Sigmoid colon (tissue), 7 donors: Measurements from ENCODE around the gene KIAA0513. TPM values are rescaled to one million over a fixed set of nuclear protein-coding genes. Genes with fewer than 3 reads are reported as not detected.
"Not testable (repeated sequence)": the region's sequence is repeated elsewhere in the genome, so short reads cannot be mapped to it uniquely, and the experiment has no call there.

Source experiments
- DNase-seq: peaks from one replicate; pipeline ENCODE4 v3.0.0-alpha.2; 2019
- H3K27ac ChIP-seq, 4 donors: fragments of 200-600 bp; sonication (generic); one replicate each; pipeline ENCODE4 v1.5.1; 2016 to 2019; ENCODE audit warnings: mild to moderate bottlenecking in 1 of 4
- H3K27me3 ChIP-seq, 3 donors: fragments of 200-600 bp; sonication (generic); one replicate each; pipeline ENCODE4 v1.5.1; 2019; ENCODE audit warnings: mild to moderate bottlenecking in 1 of 3
- H3K36me3 ChIP-seq, 4 donors: fragments of 200-600 bp; sonication (generic); one replicate each; pipeline ENCODE4 v1.5.1; 2016 to 2019
- H3K4me1 ChIP-seq, 4 donors: fragments of 200-600 bp; sonication (generic); one replicate each; pipeline ENCODE4 v1.5.1; 2017 to 2019
- H3K4me3 ChIP-seq, 4 donors: fragments of 200-600 bp; sonication (generic); one replicate each; pipeline ENCODE4 v1.5.1; 2017 to 2019; ENCODE audit warnings: mild to moderate bottlenecking in 2 of 4, moderate library complexity in 1 of 4
- H3K9me3 ChIP-seq, 4 donors: fragments of 200-600 bp in 3 of 4; sonication (generic) in 3 of 4; one replicate each; pipeline versions ENCODE4 v1.5.1 to v1.6.1; 2013 to 2019
- EP300 ChIP-seq, 4 donors: sonication (generic); formaldehyde crosslinking; IDR thresholded peaks; one replicate each; pipeline ENCODE4 v1.6.1; 2017; ENCODE audit warnings: antibody characterized with exemption in 4 of 4
- POLR2A ChIP-seq, 2 donors: fragments of 450-650 bp; IDR thresholded peaks; one replicate each; pipeline ENCODE4 v1.6.1; 2016; ENCODE audit warnings: antibody characterized with exemption in 2 of 2, mild to moderate bottlenecking in 2 of 2, moderate library complexity in 2 of 2
- POLR2AphosphoS5 ChIP-seq, 4 donors: sonication (generic); formaldehyde crosslinking; IDR thresholded peaks; one replicate each; pipeline ENCODE4 v1.6.1; 2017; ENCODE audit warnings: antibody characterized with exemption in 4 of 4
- WGBS, 2 donors: extraction: QIAGEN DNeasy Blood & Tissue Kit; methylation state at CpG; one replicate each; pipeline ENCODE4 v1.1.7; 2013; 5-methylcytosine and 5-hydroxymethylcytosine counted together
- intact Hi-C: fragments of 100-400 bp; cut with DNase I; formaldehyde crosslinking; loops from one replicate; pipeline ENCODE4 v1.15.1; 2023
- polyA plus RNA-seq, 3 donors: library from polyadenylated mRNA; stranded (reverse); fragments of 200-250 nt; gene quantifications; one replicate each; pipeline ENCODE4 v1.2.3, GENCODE V29; 2013
- total RNA-seq, 4 donors: library from RNA; depleted of rRNA; stranded (reverse); fragments of >200 nt; gene quantifications; one replicate each; pipeline ENCODE4 v1.1.0, GENCODE V29; 2016
- TF ChIP-seq, protein P1 (sequence below), 4 experiments: fragments of 450-650 bp in 3 of 4; fragments of 200-600 bp in 1 of 4; IDR thresholded peaks; one replicate each; pipeline ENCODE4 v1.5.1; 2016 to 2019; ENCODE audit warnings: antibody characterized with exemption in 4 of 4, mild to moderate bottlenecking in 3 of 4, moderate library complexity in 2 of 4
- donor health status: healthy with polysubstance abuse.
- donor health status: Bipolar disorder and iron deficiency.
- donor health status: healthy.

Gene KIAA0513
- total and polyA plus RNA-seq, 7 donors = 8.4 to 40.2 (median 18.6) TPM

DNA sequence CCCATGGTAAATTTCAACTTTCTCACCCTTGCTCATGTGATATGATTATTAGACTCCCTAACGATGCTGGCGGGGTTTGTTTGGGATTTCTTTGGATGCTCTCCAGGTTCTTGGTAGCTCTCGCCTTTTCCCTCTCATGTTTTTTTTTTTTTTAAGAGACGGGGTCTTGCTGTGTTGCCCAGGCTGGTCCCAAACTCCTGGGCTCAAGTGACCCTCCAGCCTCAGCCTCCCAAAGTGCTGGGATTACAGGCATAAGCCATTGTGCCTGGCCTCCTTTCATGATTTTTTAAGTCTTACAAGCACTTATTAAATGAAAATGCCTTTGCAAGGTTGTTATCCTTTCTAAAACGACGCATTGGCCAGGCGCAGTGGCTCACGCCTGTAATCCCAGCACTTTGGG, 24.1 kb downstream of the KIAA0513 start:
- peaks cover 0 to 47% (median 42%) of the 10 kb centered on the region in 4 donors for H3K4me1 ChIP-seq

DNA sequence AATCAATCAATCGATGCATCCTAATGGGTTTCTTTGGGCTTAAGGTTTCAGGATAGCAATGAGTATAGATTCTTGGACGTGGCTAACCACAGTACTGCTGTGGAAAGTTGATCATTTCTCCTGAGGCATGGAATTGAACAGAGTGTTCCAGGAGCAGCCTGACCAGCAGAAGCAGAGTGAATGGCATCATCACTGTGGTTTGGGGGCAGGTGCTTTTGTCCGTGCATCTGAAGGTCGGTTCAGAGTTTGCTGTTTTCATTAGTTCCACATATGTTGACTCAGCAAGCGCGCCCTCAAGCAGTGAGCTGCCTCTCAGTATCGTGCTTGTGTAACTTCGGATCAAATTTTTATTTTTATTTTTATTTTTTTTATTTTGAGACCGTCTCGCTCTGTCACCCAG, 24.9 kb downstream of the KIAA0513 start:
- no peak for DNase-seq
- peak overlapping the region in 1 of 4 donors; percentile 1 for H3K27ac ChIP-seq
- no peaks in the 10 kb centered on the region for H3K27me3 ChIP-seq
- H3K9me3 ChIP-seq = no peaks in the 10 kb centered on the region
- no peak overlapping the region for H3K4me3 ChIP-seq
- H3K36me3 ChIP-seq = no peaks in the 10 kb centered on the region
- intact Hi-C loops = no loop called here
- 94 to 95% methylated on average over 10 of the region's 10 CpGs for WGBS, 2 donors
- TF ChIP-seq, protein P1, sequence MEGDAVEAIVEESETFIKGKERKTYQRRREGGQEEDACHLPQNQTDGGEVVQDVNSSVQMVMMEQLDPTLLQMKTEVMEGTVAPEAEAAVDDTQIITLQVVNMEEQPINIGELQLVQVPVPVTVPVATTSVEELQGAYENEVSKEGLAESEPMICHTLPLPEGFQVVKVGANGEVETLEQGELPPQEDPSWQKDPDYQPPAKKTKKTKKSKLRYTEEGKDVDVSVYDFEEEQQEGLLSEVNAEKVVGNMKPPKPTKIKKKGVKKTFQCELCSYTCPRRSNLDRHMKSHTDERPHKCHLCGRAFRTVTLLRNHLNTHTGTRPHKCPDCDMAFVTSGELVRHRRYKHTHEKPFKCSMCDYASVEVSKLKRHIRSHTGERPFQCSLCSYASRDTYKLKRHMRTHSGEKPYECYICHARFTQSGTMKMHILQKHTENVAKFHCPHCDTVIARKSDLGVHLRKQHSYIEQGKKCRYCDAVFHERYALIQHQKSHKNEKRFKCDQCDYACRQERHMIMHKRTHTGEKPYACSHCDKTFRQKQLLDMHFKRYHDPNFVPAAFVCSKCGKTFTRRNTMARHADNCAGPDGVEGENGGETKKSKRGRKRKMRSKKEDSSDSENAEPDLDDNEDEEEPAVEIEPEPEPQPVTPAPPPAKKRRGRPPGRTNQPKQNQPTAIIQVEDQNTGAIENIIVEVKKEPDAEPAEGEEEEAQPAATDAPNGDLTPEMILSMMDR (IDR thresholded peaks at IDR 0.05) = no peak
- H3K4me1 ChIP-seq = peaks cover 0 to 43% (median 34%) of the 10 kb centered on the region in 4 donors

More for the DNA sequence above, 24.1 kb downstream of the KIAA0513 start:
- H3K36me3 ChIP-seq = no peaks in the 10 kb centered on the region
- no peaks in the 10 kb centered on the region for H3K27me3 ChIP-seq
- TF ChIP-seq, protein P1 (IDR thresholded peaks at IDR 0.05) = no peak
- no peak for TF ChIP-seq POLR2AphosphoS5 (IDR thresholded peaks at IDR 0.05)
- no peak for TF ChIP-seq POLR2A (IDR thresholded peaks at IDR 0.05)
- no peak for TF ChIP-seq EP300 (IDR thresholded peaks at IDR 0.05)
- no peaks in the 10 kb centered on the region for H3K9me3 ChIP-seq
- 85 to 87% methylated on average over 8 of the region's 8 CpGs for WGBS, 2 donors
- H3K4me3 ChIP-seq = no peak overlapping the region
- DNase-seq = no peak
- intact Hi-C loops = no loop called here
- H3K27ac ChIP-seq = peak overlapping the region in 2 of 4 donors; percentile 43 to 56

DNA sequence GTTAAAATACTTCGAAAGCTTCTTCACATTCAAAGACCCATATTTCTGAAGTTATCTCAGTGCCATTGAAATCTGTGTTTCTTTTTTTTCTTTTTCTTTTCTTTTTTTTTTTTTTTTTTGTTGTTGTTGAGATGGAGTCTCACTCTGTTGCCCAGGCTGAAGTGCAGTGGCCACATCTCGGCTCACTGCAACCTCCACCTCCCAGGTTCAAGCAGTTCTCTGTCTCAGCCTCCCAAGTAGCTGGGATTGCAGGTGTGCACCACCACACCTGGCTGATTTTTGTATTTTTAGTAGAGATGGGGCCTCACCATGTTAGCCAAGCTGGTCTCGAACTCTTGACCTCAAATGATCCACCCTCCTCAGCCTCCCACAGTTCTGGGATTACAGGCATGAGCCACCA, 26.7 kb downstream of the KIAA0513 start:
- intact Hi-C loops, H3K4me3 ChIP-seq, H3K36me3 ChIP-seq, DNase-seq, H3K9me3 ChIP-seq, H3K27me3 ChIP-seq: not testable (repeated sequence)
- WGBS, 2 donors = 95 to 98% methylated on average over 3 of the region's 3 CpGs
- H3K27ac ChIP-seq = peak overlapping the region; percentile 76 to 84 (median 79)
- peaks cover 0 to 42% (median 31%) of the 10 kb centered on the region in 4 donors for H3K4me1 ChIP-seq

DNA sequence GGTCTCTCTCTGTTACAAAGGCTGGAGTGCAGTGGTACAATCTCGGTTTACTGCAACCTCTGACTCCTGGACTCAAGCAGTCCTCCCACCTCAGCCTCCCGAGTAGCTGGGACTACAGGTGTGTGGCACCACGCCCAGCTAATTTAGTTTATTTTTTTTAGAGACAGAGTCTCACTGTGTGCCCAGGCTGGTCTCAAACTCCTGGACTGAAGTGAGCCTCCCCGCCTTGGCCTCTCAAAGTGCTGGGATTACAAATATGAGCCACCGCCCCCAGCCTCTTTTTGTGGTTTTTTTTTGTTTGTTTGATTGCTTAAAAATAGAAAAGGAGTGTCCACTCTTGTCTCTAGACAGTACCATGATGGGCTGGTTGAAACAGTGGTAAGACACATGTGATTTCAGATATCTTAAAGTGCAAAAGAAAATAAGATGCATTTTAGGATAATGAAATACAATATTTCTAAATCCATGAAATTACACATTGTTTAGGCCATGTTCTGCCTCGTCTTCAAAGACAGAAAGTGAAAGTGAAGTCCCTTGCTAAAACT, 27.4 kb downstream of the KIAA0513 start:
- Histone ChIP-seq H3K27ac (peak overlapping the region; percentile 76 to 84 (median 79)), H3K9me3 (no peaks in the 10 kb centered on the region), H3K4me3 (peak overlapping the region; percentile 10 to 36 (median 28)), H3K36me3 (peaks cover 0 to 5% (median 0%) of the 10 kb centered on the region in 4 donors), H3K4me1 (peaks cover 0 to 42% (median 31%) of the 10 kb centered on the region in 4 donors), H3K27me3 (no peaks in the 10 kb centered on the region)
- TF ChIP-seq POLR2AphosphoS5 (IDR thresholded peaks at IDR 0.05) (no peak), POLR2A (IDR thresholded peaks at IDR 0.05) (no peak), EP300 (IDR thresholded peaks at IDR 0.05) (no peak)
- TF ChIP-seq, protein P1 (IDR thresholded peaks at IDR 0.05) = no peak
- intact Hi-C loops = no loop called here
- no peak for DNase-seq
- 48 to 55% methylated on average over 6 of the region's 6 CpGs for WGBS, 2 donors

DNA sequence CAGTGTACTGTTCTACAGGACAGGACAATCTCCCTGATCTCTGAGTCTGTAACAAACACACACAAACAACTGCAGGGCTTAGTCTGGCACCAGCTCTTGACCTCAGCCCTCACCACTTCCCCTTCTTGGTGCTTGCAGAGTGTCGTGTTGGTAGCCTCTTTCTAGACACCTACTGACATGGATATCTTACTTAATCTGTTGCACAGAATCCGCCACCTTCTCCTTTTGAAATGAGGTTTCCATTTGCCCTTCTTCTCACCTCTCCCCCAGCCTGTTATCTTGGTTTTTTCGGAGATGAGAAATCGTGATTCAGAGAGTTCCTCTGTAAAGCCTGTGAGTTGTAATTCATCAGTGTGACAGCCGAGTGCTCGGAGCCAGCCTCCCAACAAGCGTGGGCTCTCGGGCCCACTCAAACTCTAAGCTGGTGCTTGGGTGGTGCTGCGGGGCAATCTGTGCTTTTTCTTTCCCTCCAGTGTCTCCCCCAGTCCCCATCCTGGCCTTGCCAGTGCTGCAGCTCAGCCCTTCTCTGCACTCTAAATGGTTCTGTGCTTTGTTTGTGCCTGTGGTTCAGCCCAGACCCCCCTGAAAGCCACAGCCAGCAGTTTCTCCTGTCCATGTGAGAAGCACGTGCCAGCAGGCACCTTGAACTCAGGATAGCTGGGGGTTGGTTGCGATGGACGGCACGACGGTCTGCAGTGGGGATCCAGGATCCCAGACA, 28.1 kb downstream of the KIAA0513 start:
- Histone ChIP-seq H3K9me3 (no peaks in the 10 kb centered on the region), H3K27ac (peak overlapping the region; percentile 76 to 84 (median 79)), H3K4me3 (peak overlapping the region; percentile 10 to 36 (median 28)), H3K27me3 (no peaks in the 10 kb centered on the region), H3K36me3 (peaks cover 0 to 5% (median 0%) of the 10 kb centered on the region in 4 donors), H3K4me1 (peaks cover 0 to 38% (median 29%) of the 10 kb centered on the region in 4 donors)
- DNase-seq = no peak
- TF ChIP-seq POLR2A (IDR thresholded peaks at IDR 0.05) = no peak
- TF ChIP-seq EP300 (IDR thresholded peaks at IDR 0.05) = no peak
- TF ChIP-seq POLR2AphosphoS5 (IDR thresholded peaks at IDR 0.05) = peak in 2 of 4 donors; percentile 41 to 54
- WGBS, 2 donors = 39 to 70% methylated on average over 14 of the region's 14 CpGs
- intact Hi-C loops = no loop called here
